Transverse colon (tissue), 4 donors: ENCODE measurements around the gene ARR3. TPM values are rescaled to one million over a fixed set of nuclear protein-coding genes. Genes with fewer than 3 reads are reported as not detected.

Source experiments
- DNase-seq: peaks from one replicate; pipeline ENCODE4 v3.0.0-alpha.2; 2019
- H3K27ac ChIP-seq, 4 donors: fragments of 200-600 bp; sonication (generic); 2 replicates each; pipeline ENCODE4 v1.5.1; 2016 to 2018; ENCODE audit warnings: inconsistent platforms in 4 of 4
- H3K27me3 ChIP-seq: fragments of 200-600 bp; sonication (generic); 2 replicates; pipeline ENCODE4 v1.5.1; 2017; ENCODE audit warnings: inconsistent platforms
- H3K36me3 ChIP-seq, 4 donors: fragments of 200-600 bp; sonication (generic); 2 replicates each; pipeline ENCODE4 v1.5.1; 2017 to 2019; ENCODE audit warnings: inconsistent platforms in 4 of 4
- H3K4me1 ChIP-seq, 4 donors: fragments of 200-600 bp; sonication (generic); 2 replicates each; pipeline ENCODE4 v1.5.1; 2017 to 2020; ENCODE audit warnings: inconsistent platforms in 4 of 4
- H3K4me3 ChIP-seq, 4 donors: fragments of 200-600 bp; sonication (generic); 1 replicate in 1 of 4; 2 replicates in 3 of 4; pipeline versions ENCODE4 v1.5.1 to v1.6.1; 2017 to 2019; ENCODE audit warnings: inconsistent platforms in 4 of 4
- H3K9me3 ChIP-seq, 2 donors: fragments of 200-600 bp; sonication (generic); 2 replicates each; pipeline ENCODE4 v1.5.1; 2017 to 2019; ENCODE audit warnings: inconsistent platforms in 2 of 2
- CTCF ChIP-seq, 5 experiments: fragments of 200-600 bp in 3 of 5; fragments of 450-650 bp in 2 of 5; sonication (generic) in 3 of 5; IDR thresholded peaks; 1 replicate in 2 of 5; 2 replicates in 3 of 5; pipeline ENCODE4 v1.5.1; 2016 to 2017; ENCODE audit warnings: antibody characterized with exemption in 5 of 5, inconsistent platforms in 3 of 5, mild to moderate bottlenecking in 2 of 5, moderate library complexity in 1 of 5
- EP300 ChIP-seq: sonication (generic); formaldehyde crosslinking; IDR thresholded peaks from one replicate; pipeline ENCODE4 v1.6.1; 2017; ENCODE audit warnings: antibody characterized with exemption, low read depth
- POLR2A ChIP-seq: fragments of 450-650 bp; IDR thresholded peaks from one replicate; pipeline ENCODE4 v1.6.1; 2016; ENCODE audit warnings: antibody characterized with exemption, mild to moderate bottlenecking, moderate library complexity
- POLR2AphosphoS5 ChIP-seq, 3 donors: sonication (generic); formaldehyde crosslinking; IDR thresholded peaks; one replicate each; pipeline ENCODE4 v1.6.1; 2016; ENCODE audit warnings: antibody characterized with exemption in 3 of 3
- WGBS, 2 donors: methylation state at CpG; one replicate each; pipeline ENCODE4 v1.1.5; 2018; ENCODE audit warnings: low coverage in 1 of 2; 5-methylcytosine and 5-hydroxymethylcytosine counted together
- in situ Hi-C, 4 donors: fragments of 200-750 bp; cut with MboI; loops; one replicate each; pipeline versions ENCODE4 v1.15.0 to v1.15.1; 2017; ENCODE audit warnings: low sequenced_read_pairs in 3 of 4, low pct_ligation_motif_present in 1 of 4, low pct_unique_long_range_greater_than_20kb in 1 of 4
- intact Hi-C: fragments of 100-400 bp; cut with DNase I; formaldehyde crosslinking; loops from one replicate; pipeline ENCODE4 v1.15.1; 2023; ENCODE audit warnings: low total_unique reads
- total RNA-seq, 4 donors: library from RNA; depleted of rRNA; stranded (reverse); fragments of >200 nt; gene quantifications; one replicate each; pipeline ENCODE4 v1.1.0, GENCODE V29; 2016

The ARR3 gene
- total RNA-seq, 4 donors from 2014 or later = 1.5 to 2.9 TPM; not detected in 2

GRCh38 chrX:70289793-70290770, 21.9 kb downstream of the ARR3 start, which contains the start of the genes KIF4A and PDZD11:
Gene KIF4A (plus strand): TSS chrX:70290104. CDS start chrX:70290459, 355 bp downstream.
Gene PDZD11 (minus strand): TSS chrX:70289927. CDS start chrX:70289341, 586 bp downstream.
- WGBS, 2 donors = 46% methylated on average over 60 of the region's 62 CpGs; no CpG with 5 or more reads in 1 of the 2 donors
- H3K27ac ChIP-seq = peak within 1 kb of the TSS; percentile 47 to 85 (median 77)
- H3K4me1 ChIP-seq = peaks cover 0 to 13% (median 0%) of the 10 kb centered on the region in 4 donors
- intact Hi-C loops = no loop called here
- in situ Hi-C loops = loop anchor here in 1 of 4 donors (25.0 kb wide), 1 partner anchor 103 kb away; the partner anchor contains the start of gene DGAT2L6
- H3K9me3 ChIP-seq = no peaks in the 10 kb centered on the region
- peak; percentile 86 for DNase-seq
- TF ChIP-seq POLR2AphosphoS5 (IDR thresholded peaks at IDR 0.05) (peak; percentile 19 to 56 (median 53)), POLR2A (peak; percentile 41), EP300 (no peak), CTCF (IDR thresholded peaks at IDR 0.05) (no peak)
- no peaks in the 10 kb centered on the region for H3K27me3 ChIP-seq
- peak within 1 kb of the TSS; percentile 14 to 67 (median 49) for H3K4me3 ChIP-seq
- H3K36me3 ChIP-seq = no peaks in the 10 kb centered on the region

GRCh38 chrX:70292788-70293187, 24.7 kb downstream of the ARR3 start:
- no peak overlapping the region for H3K4me3 ChIP-seq
- in situ Hi-C loops (loop anchor here in 1 of 4 donors (25.0 kb wide), 1 partner anchor 105 kb away; the partner anchor contains the start of gene DGAT2L6), intact Hi-C loops (no loop called here)
- WGBS, 2 donors = 0 to 2% methylated on average over 1 of the region's 1 CpG
- no peaks in the 10 kb centered on the region for H3K9me3 ChIP-seq
- DNase-seq = no peak
- H3K36me3 ChIP-seq = no peaks in the 10 kb centered on the region
- H3K27ac ChIP-seq = no peak overlapping the region
- no peaks in the 10 kb centered on the region for H3K27me3 ChIP-seq
- peaks cover 0 to 13% (median 0%) of the 10 kb centered on the region in 4 donors for H3K4me1 ChIP-seq
- TF ChIP-seq POLR2AphosphoS5 (IDR thresholded peaks at IDR 0.05) (no peak), CTCF (IDR thresholded peaks at IDR 0.05) (no peak), POLR2A (no peak), EP300 (no peak)

GRCh38 chrX:70293621-70294020, 25.5 kb downstream of the ARR3 start:
- intact Hi-C loops = no loop called here
- no peak for DNase-seq
- Histone ChIP-seq H3K27ac (no peak overlapping the region), H3K9me3 (no peaks in the 10 kb centered on the region), H3K4me3 (no peak overlapping the region), H3K36me3 (no peaks in the 10 kb centered on the region), H3K4me1 (peaks cover 0 to 13% (median 0%) of the 10 kb centered on the region in 4 donors), H3K27me3 (no peaks in the 10 kb centered on the region)
- 77 to 93% methylated on average over 2 to 5 of the region's 5 CpGs for WGBS, 2 donors
- in situ Hi-C loops = loop anchor here in 1 of 4 donors (25.0 kb wide), 1 partner anchor 106 kb away; the partner anchor contains the start of gene DGAT2L6
- no peak for TF ChIP-seq EP300
- no peak for TF ChIP-seq POLR2AphosphoS5 (IDR thresholded peaks at IDR 0.05)
- no peak for TF ChIP-seq POLR2A
- TF ChIP-seq CTCF (IDR thresholded peaks at IDR 0.05) = no peak

GRCh38 chrX:70301716-70302115, 33.6 kb downstream of the ARR3 start:
- no peak for TF ChIP-seq EP300
- TF ChIP-seq POLR2A = no peak
- no peak for TF ChIP-seq POLR2AphosphoS5 (IDR thresholded peaks at IDR 0.05)
- TF ChIP-seq CTCF (IDR thresholded peaks at IDR 0.05) = no peak
- H3K4me3 ChIP-seq = no peak overlapping the region
- H3K27ac ChIP-seq = no peak overlapping the region
- no peak for DNase-seq
- WGBS, 2 donors = 38 to 67% methylated on average over 3 of the region's 3 CpGs
- no peaks in the 10 kb centered on the region for H3K27me3 ChIP-seq
- intact Hi-C loops (no loop called here), in situ Hi-C loops (no loop called here)
- no peaks in the 10 kb centered on the region for H3K4me1 ChIP-seq
- H3K36me3 ChIP-seq = no peaks in the 10 kb centered on the region
- no peaks in the 10 kb centered on the region for H3K9me3 ChIP-seq
